HEK293 (cell line): ENCODE results near the gene DNAH11.

ENCODE experiments used
- CTCF ChIA-PET: fragments of 350-600 bp; formaldehyde crosslinking; extraction: SDS; loops from one replicate; lab custom pipeline; 2021; ENCODE audit warnings: antibody characterized with exemption; lab: Yijun Ruan, JAX
- POLR2A ChIA-PET: fragments of 300-600 bp; formaldehyde crosslinking; extraction: SDS; loops from one replicate; lab custom pipeline; 2020; ENCODE audit warnings: antibody characterized with exemption, inconsistent platforms; lab: Yijun Ruan, JAX
- H3K27ac ChIP-seq: fragments of 200-500 bp; sonication (Bioruptor generic); 2 replicates; pipeline ENCODE4 v1.5.1; 2014; ENCODE audit warnings: low read depth, low read length, control low read depth, inconsistent platforms; ENCODE audit errors: extremely low read depth
- H3K36me3 ChIP-seq, 2 experiments: fragments of 200-500 bp in 1 of 2; sonication (Bioruptor generic) in 1 of 2; 1 replicate in 1 of 2; 2 replicates in 1 of 2; pipeline ENCODE4 v1.5.1; 2014 to 2017; ENCODE audit warnings: inconsistent platforms in 2 of 2, low read length in 2 of 2; ENCODE audit not compliant: control insufficient read depth in 2 of 2, insufficient read depth in 1 of 2
- H3K4me1 ChIP-seq: fragments of 200-500 bp; sonication (Bioruptor generic); 2 replicates; pipeline ENCODE4 v1.5.1; 2014; ENCODE audit warnings: mild to moderate bottlenecking, low read length, inconsistent platforms; ENCODE audit not compliant: control insufficient read depth, insufficient read depth
- H3K4me3 ChIP-seq: 2 replicates; pipeline ENCODE4 v1.5.1; 2011; ENCODE audit warnings: low read depth, mild to moderate bottlenecking, control low read depth, low read length, moderate library complexity
- H3K9me3 ChIP-seq: fragments of 200-500 bp; sonication (Bioruptor generic); 2 replicates; pipeline ENCODE4 v1.5.1; 2014; ENCODE audit warnings: low read depth, low read length, inconsistent platforms; ENCODE audit not compliant: control insufficient read depth, insufficient read depth
- FEZF1 ChIP-seq: fragments of 450-650 bp; formaldehyde crosslinking; IDR thresholded peaks from 2 replicates; pipeline ENCODE4 v1.5.1; 2016; ENCODE audit warnings: missing biosample characterization, missing genetic modification characterization
- PRDM4 ChIP-seq: fragments of 450-650 bp; formaldehyde crosslinking; IDR thresholded peaks from 2 replicates; pipeline ENCODE4 v1.5.1; 2017; ENCODE audit warnings: missing biosample characterization, missing genetic modification characterization
- SCRT2 ChIP-seq: fragments of 450-650 bp; formaldehyde crosslinking; IDR thresholded peaks from 2 replicates; pipeline ENCODE4 v1.5.1; 2016; ENCODE audit warnings: missing biosample characterization, missing genetic modification characterization
- ZNF121 ChIP-seq: fragments of 450-650 bp; formaldehyde crosslinking; IDR thresholded peaks from 2 replicates; pipeline ENCODE4 v1.5.1; 2016; ENCODE audit warnings: missing biosample characterization, missing genetic modification characterization
- ZNF140 ChIP-seq: fragments of 450-650 bp; formaldehyde crosslinking; IDR thresholded peaks from 2 replicates; pipeline ENCODE4 v1.5.1; 2016; ENCODE audit warnings: missing biosample characterization, missing genetic modification characterization
- ZNF239 ChIP-seq: fragments of 450-650 bp; formaldehyde crosslinking; IDR thresholded peaks from 2 replicates; pipeline ENCODE4 v1.5.1; 2016; ENCODE audit warnings: missing biosample characterization, missing genetic modification characterization
- ZNF266 ChIP-seq: fragments of 450-650 bp; formaldehyde crosslinking; IDR thresholded peaks from 2 replicates; pipeline ENCODE4 v1.5.1; 2016; ENCODE audit warnings: missing biosample characterization, missing genetic modification characterization, low read depth
- ZNF335 ChIP-seq: fragments of 450-650 bp; formaldehyde crosslinking; conservative IDR thresholded peaks from 2 replicates; pipeline ENCODE4 v1.5.1; 2016; ENCODE audit warnings: missing biosample characterization, missing genetic modification characterization
- ZNF366 ChIP-seq: fragments of 450-650 bp; formaldehyde crosslinking; conservative IDR thresholded peaks from 2 replicates; pipeline ENCODE4 v1.5.1; 2016; ENCODE audit warnings: missing biosample characterization, missing genetic modification characterization
- ZNF394 ChIP-seq: fragments of 450-650 bp; formaldehyde crosslinking; IDR thresholded peaks from 2 replicates; pipeline ENCODE4 v1.5.1; 2016; ENCODE audit warnings: missing biosample characterization, missing genetic modification characterization, mild to moderate bottlenecking, moderate library complexity, borderline replicate concordance
- ZNF544 ChIP-seq: fragments of 450-650 bp; formaldehyde crosslinking; IDR thresholded peaks from 2 replicates; pipeline ENCODE4 v1.5.0; 2017; ENCODE audit warnings: missing biosample characterization, missing genetic modification characterization
- ZNF571 ChIP-seq: fragments of 450-650 bp; formaldehyde crosslinking; IDR thresholded peaks from 2 replicates; pipeline ENCODE4 v1.5.0; 2017; ENCODE audit warnings: missing biosample characterization, missing genetic modification characterization
- ZNF600 ChIP-seq: fragments of 450-650 bp; formaldehyde crosslinking; IDR thresholded peaks from 2 replicates; pipeline ENCODE4 v1.5.1; 2016; ENCODE audit warnings: missing biosample characterization, missing genetic modification characterization
- ZNF610 ChIP-seq: fragments of 450-650 bp; formaldehyde crosslinking; IDR thresholded peaks from 2 replicates; pipeline ENCODE4 v1.5.1; 2016; ENCODE audit warnings: missing biosample characterization, missing genetic modification characterization, borderline replicate concordance
- ZNF623 ChIP-seq: fragments of 450-650 bp; formaldehyde crosslinking; IDR thresholded peaks from 2 replicates; pipeline ENCODE4 v1.5.1; 2016; ENCODE audit warnings: missing biosample characterization, missing genetic modification characterization
- ZNF624 ChIP-seq: fragments of 450-650 bp; formaldehyde crosslinking; IDR thresholded peaks from 2 replicates; pipeline ENCODE4 v1.5.1; 2017; ENCODE audit warnings: missing biosample characterization, missing genetic modification characterization
- ZNF654 ChIP-seq: fragments of 450-650 bp; formaldehyde crosslinking; IDR thresholded peaks from 2 replicates; pipeline ENCODE4 v1.5.1; 2016; ENCODE audit warnings: low read depth, missing biosample characterization, missing genetic modification characterization
- ZNF777 ChIP-seq: fragments of 450-650 bp; formaldehyde crosslinking; IDR thresholded peaks from 2 replicates; pipeline ENCODE4 v1.5.1; 2017; ENCODE audit warnings: missing biosample characterization, missing genetic modification characterization, borderline replicate concordance
- ZXDB ChIP-seq: fragments of 450-650 bp; formaldehyde crosslinking; IDR thresholded peaks from 2 replicates; pipeline ENCODE4 v1.5.1; 2016; ENCODE audit warnings: missing biosample characterization, missing genetic modification characterization
- TF ChIP-seq, protein P1 (sequence below): fragments of 450-650 bp; formaldehyde crosslinking; IDR thresholded peaks from 2 replicates; pipeline ENCODE4 v1.5.1; 2016; ENCODE audit warnings: missing biosample characterization, missing genetic modification characterization, low read depth
- TF ChIP-seq, protein P2 (sequence below): fragments of 450-650 bp; formaldehyde crosslinking; optimal IDR thresholded peaks from 2 replicates; pipeline ENCODE3; 2016; ENCODE audit warnings: missing biosample characterization, mild to moderate bottlenecking, missing genetic modification characterization
- TF ChIP-seq, protein P3 (sequence below): fragments of 450-650 bp; IDR thresholded peaks from 2 replicates; pipeline ENCODE4 v1.5.1; 2018; ENCODE audit warnings: missing biosample characterization, missing genetic modification characterization
- TF ChIP-seq, protein P4 (sequence below): fragments of 450-650 bp; formaldehyde crosslinking; IDR thresholded peaks from 2 replicates; pipeline ENCODE4 v1.5.1; 2016; ENCODE audit warnings: missing biosample characterization, missing genetic modification characterization

The DNAH11 gene

DNA sequence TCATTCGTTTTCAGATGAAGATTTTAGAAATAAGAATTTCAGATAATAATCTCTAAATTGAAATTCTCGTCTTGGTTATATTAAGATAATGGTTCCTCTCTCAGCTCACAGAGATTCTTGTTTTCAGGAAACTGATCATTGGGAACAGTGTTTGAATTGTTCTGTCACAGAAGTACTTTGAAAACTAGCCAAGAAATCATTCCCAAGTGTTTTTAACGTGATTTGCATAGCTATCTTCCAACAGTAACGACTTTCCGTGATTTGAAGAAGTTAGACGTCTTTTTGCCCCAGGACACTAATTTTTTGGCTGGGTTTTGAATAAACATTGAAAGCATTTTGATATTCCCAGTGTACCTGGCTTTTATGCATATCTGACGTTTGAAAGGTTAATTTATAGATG is 286.9 kb downstream of the DNAH11 start:
- TF ChIP-seq ZNF140 (tag by site-specific recombination) = no peak
- TF ChIP-seq, protein P1, sequence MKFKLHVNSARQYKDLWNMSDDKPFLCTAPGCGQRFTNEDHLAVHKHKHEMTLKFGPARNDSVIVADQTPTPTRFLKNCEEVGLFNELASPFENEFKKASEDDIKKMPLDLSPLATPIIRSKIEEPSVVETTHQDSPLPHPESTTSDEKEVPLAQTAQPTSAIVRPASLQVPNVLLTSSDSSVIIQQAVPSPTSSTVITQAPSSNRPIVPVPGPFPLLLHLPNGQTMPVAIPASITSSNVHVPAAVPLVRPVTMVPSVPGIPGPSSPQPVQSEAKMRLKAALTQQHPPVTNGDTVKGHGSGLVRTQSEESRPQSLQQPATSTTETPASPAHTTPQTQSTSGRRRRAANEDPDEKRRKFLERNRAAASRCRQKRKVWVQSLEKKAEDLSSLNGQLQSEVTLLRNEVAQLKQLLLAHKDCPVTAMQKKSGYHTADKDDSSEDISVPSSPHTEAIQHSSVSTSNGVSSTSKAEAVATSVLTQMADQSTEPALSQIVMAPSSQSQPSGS (tag by site-specific recombination) = no peak
- TF ChIP-seq ZNF366 (tag by site-specific recombination) = no peak
- no peak for TF ChIP-seq ZNF121
- no peak for TF ChIP-seq ZNF600 (tag by site-specific recombination)
- TF ChIP-seq PRDM4 (tag by site-specific recombination) = no peak
- TF ChIP-seq ZNF335 (tag by site-specific recombination) = no peak
- TF ChIP-seq ZNF623 (tag by site-specific recombination) = no peak
- Histone ChIP-seq H3K9me3 (no peaks in the 10 kb centered on the region), H3K4me3 (no peak overlapping the region), H3K27ac (no peak overlapping the region), H3K36me3 (no peaks in the 10 kb centered on the region), H3K4me1 (peaks cover 14% of the 10 kb centered on the region)
- ChIA-PET CTCF (interaction anchor here (0.6 to 0.7 kb wide), 2 partner anchors 15 to 1566 kb away, joined by 3 read pairs; no protein-coding TSS in a partner anchor), POLR2A (no interaction called here)

DNA sequence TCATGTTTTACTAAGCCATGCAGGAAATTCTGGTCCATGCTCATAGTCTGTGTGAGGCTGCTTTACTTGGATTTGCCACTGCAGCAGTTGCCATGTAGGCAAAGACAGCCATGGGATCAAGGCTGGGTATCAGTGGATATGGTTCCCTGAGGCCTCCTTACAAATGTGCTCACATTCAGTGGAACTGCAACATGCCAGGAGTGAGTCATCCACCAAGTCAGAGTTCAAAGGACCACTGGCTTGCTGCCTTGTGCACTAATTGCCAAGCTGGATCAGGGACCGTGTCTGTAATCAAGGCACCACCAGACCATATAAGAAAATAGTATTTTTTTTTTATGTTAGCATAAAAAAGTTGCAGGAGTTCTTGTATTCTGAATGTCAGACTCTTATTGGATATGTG is 301.9 kb downstream of the DNAH11 start:
- ChIA-PET CTCF (interaction anchor here (0.7 kb wide), 1 partner anchor 15 kb away, joined by 3 read pairs; no protein-coding TSS in a partner anchor), POLR2A (no interaction called here)

More for the DNA sequence above, 301.9 kb downstream of the DNAH11 start:
- Histone ChIP-seq H3K4me1 (no peaks in the 10 kb centered on the region), H3K9me3 (no peaks in the 10 kb centered on the region), H3K4me3 (no peak overlapping the region), H3K36me3 (no peaks in the 10 kb centered on the region), H3K27ac (no peak overlapping the region)
- TF ChIP-seq ZNF610 (tag by site-specific recombination) = no peak
- TF ChIP-seq SCRT2 (tag by site-specific recombination) = no peak
- no peak for TF ChIP-seq FEZF1 (tag by site-specific recombination)
- no peak for TF ChIP-seq ZNF654 (tag by site-specific recombination)
- no peak for TF ChIP-seq ZXDB (tag by site-specific recombination)
- TF ChIP-seq ZNF544 (tag by site-specific recombination) = no peak
- TF ChIP-seq ZNF777 (tag by site-specific recombination) = no peak
- TF ChIP-seq, protein P2, sequence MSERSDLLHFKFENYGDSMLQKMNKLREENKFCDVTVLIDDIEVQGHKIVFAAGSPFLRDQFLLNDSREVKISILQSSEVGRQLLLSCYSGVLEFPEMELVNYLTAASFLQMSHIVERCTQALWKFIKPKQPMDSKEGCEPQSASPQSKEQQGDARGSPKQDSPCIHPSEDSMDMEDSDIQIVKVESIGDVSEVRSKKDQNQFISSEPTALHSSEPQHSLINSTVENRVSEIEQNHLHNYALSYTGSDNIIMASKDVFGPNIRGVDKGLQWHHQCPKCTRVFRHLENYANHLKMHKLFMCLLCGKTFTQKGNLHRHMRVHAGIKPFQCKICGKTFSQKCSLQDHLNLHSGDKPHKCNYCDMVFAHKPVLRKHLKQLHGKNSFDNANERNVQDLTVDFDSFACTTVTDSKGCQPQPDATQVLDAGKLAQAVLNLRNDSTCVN = no peak
- TF ChIP-seq ZNF624 = no peak
- TF ChIP-seq, protein P3, sequence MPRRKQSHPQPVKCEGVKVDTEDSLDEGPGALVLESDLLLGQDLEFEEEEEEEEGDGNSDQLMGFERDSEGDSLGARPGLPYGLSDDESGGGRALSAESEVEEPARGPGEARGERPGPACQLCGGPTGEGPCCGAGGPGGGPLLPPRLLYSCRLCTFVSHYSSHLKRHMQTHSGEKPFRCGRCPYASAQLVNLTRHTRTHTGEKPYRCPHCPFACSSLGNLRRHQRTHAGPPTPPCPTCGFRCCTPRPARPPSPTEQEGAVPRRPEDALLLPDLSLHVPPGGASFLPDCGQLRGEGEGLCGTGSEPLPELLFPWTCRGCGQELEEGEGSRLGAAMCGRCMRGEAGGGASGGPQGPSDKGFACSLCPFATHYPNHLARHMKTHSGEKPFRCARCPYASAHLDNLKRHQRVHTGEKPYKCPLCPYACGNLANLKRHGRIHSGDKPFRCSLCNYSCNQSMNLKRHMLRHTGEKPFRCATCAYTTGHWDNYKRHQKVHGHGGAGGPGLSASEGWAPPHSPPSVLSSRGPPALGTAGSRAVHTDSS = no peak
- no peak for TF ChIP-seq ZNF239 (tag by site-specific recombination)
- no peak for TF ChIP-seq ZNF571 (tag by site-specific recombination)
- TF ChIP-seq, protein P4, sequence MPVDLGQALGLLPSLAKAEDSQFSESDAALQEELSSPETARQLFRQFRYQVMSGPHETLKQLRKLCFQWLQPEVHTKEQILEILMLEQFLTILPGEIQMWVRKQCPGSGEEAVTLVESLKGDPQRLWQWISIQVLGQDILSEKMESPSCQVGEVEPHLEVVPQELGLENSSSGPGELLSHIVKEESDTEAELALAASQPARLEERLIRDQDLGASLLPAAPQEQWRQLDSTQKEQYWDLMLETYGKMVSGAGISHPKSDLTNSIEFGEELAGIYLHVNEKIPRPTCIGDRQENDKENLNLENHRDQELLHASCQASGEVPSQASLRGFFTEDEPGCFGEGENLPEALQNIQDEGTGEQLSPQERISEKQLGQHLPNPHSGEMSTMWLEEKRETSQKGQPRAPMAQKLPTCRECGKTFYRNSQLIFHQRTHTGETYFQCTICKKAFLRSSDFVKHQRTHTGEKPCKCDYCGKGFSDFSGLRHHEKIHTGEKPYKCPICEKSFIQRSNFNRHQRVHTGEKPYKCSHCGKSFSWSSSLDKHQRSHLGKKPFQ (tag by site-specific recombination) = no peak
- no peak for TF ChIP-seq ZNF266 (tag by site-specific recombination)
- no peak for TF ChIP-seq ZNF394 (tag by site-specific recombination)
